HG03469 (cell line): Measurements from ENCODE around the gene SMYD3.
"Not testable (repeated sequence)": the region's sequence is repeated elsewhere in the genome, so short reads cannot be mapped to it uniquely, and the experiment has no call there.

Source experiments
- ATAC-seq: cut with Tn5 transposase; IDR thresholded peaks from one replicate; pipeline ENCODE4 v1.9.1; 2021; ENCODE audit warnings: mild to moderate bottlenecking, moderate library complexity, moderate number of reproducible peaks; ENCODE audit not compliant: unreplicated experiment

SMYD3 gene

DNA sequence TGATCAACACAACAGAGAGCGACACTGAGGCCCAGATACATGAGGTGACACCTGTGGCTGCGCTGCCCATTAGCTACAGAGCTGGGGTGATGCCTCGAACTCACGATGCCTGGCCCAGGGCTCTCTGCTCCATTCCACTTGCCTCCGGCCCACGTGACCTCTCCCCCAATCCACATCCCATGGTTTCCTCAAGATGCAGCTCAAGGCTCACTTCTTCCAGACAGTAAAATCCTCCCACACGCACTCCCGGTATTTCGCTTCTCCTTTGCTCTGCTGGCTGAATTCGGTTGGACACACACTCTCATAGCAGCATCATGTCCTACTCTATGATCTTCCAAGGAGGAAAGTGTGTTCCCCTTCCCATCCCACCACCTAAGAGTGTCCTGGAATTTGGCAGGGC is 679.8 kb downstream of the SMYD3 start:
- no peak for ATAC-seq

- ATAC-seq, result no peak
These were observed 681.8 kb downstream of the SMYD3 start for GRCh38 chr1:245825128-245825901.

- ATAC-seq, result no peak
These were observed 683.5 kb downstream of the SMYD3 start for GRCh38 chr1:245823408-245824147.

DNA sequence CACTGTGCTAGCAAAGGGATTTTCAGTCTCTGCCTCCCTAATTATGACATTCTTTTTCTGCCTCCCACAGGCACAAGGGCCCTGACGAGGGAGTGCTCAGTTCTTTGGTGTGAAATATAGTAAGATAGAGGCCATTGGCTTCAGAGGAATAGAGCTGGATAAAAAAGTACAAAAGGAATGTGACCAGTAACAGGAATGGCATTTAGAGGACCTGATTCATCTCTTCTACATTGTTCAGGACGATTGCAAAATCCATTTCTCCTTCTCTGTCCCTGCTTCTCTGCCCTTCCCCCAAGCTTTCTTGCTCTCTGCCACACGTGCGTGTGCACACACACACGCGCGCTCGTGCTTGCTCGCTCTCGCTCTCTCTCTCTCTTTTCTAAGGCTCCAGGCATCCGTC is 684.1 kb downstream of the SMYD3 start:
- ATAC-seq, result no peak

DNA sequence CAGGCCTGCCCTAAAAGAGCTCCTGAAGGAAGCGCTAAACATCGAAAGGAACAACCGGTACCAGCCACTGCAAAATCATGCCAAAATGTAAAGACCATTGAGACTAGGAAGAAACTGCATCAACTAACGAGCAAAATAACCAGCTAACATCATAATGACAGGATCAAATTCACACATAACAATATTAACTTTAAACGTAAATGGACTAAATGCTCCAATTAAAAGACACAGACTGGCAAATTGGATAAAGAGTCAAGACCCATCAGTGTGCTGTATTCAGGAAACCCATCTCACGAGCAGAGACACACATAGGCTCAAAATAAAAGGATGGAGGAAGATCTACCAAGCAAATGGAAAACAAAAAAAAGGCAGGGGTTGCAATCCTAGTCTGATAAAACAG is 688.7 kb downstream of the SMYD3 start:
- not testable (repeated sequence) for ATAC-seq

DNA sequence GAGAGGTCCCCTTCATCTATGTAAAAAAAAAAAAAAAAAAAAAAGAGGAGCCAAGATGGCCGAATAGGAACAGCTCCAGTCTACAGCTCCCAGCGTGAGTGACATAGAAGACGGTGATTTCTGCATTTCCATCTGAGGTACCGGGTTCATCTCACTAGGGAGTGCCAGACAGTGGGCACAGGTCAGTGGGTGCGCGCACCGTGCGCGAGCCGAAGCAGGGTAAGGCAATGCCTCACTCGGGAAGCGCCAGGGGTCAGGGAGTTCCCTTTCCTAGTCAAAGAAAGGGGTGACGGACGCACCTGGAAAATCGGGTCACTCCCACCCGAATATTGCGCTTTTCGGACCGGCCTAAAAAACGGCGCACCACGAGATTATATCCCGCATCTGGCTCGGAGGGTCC is 690.6 kb downstream of the SMYD3 start:
- ATAC-seq, result not testable (repeated sequence)

DNA sequence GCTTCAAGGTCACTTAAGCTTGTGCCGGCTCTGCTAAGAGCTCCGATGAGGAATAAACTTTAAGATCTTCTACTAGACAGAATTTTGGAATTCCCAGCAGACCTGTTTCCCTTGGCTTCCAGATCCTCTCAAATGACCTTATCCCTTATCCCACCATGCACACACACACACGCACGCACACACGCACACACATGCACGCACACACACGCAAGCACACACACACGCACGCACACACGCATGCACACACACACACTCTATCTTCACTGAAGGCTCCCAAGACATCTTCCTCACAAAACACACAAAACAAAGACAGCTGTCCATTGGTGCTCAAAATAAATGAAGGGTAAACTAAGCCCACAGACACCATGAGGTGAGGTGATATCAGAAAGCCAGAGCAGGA is 692.4 kb downstream of the SMYD3 start:
- no peak for ATAC-seq

GRCh38 chr1:245812278-245812677 is 694.8 kb downstream of the SMYD3 start:
- ATAC-seq, result no peak

GRCh38 chr1:245810789-245811337 is 696.2 kb downstream of the SMYD3 start:
- ATAC-seq, result no peak

DNA sequence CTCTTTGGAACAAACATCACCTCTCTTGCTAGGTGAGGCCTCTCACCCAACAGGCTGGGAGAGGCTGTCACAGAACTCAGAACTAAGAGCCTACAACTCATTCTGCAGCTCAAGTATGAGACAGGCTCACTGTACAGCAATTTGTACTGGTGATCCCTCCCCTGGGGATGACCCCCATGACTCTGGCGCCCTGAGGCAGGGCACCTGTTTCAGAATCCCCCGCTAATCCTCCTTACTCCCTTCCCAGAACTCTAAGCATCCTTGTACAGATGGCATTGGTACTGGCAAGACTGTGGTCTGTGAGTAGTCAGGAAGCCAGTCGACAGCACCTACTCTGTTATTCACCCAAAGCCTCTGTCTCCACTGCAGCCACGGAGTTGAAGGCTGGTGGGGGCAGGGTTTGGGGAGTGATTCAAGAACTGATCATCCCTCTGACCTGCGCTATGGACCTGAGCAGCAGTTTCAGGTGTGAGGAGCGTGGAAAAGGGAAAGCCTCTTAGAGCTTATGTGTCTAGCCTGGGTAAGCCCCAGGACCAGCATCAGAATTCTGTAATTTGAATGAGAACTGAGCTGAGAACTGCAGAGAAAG is 696.8 kb downstream of the SMYD3 start:
- no peak for ATAC-seq

DNA sequence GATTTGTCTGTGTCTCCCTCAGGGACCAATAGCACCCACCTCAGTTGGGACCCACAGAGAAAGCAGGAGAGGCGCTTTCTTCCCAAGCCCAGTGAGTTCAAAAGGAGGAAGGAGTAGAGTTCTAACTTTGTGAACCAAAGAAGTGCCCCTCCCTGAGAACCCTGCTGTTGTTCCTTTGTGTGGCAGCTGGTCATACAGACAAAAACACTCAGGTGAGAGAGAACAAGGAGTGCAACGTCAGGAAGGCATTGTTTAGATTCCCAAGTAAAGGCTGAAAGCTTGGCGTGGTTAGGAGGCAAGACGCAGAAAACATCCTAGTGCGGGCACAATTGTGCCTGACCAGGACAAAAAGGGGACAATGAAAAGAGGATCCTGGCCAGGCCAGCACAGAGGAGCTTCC is 697.7 kb downstream of the SMYD3 start:
- no peak for ATAC-seq

- no peak for ATAC-seq
These were observed 698.9 kb downstream of the SMYD3 start for GRCh38 chr1:245807954-245808719.

DNA sequence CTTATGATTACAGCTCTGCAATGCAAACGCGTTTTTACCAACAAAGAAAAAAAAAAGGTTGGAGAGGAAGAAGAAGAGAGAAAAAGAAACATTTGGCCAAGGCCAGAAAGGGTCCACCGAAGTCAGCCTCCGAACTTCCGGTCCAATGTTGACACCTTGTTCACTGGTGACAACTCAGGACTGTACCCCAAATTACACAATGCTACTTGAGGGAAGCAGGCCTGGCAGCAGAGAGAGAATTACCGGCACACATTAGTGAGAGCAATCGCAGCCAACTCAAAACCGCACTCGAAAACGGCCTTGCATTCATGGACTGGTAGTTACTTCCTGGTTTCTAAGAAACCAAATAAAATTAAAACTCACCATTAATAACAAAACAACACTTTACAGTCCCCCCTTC is 699.8 kb downstream of the SMYD3 start:
- ATAC-seq, result peak; percentile 87

- no peak for ATAC-seq
These were observed 701.5 kb downstream of the SMYD3 start for GRCh38 chr1:245805532-245805931.

- no peak for ATAC-seq
These were observed 702.4 kb downstream of the SMYD3 start for GRCh38 chr1:245804696-245805095.

DNA sequence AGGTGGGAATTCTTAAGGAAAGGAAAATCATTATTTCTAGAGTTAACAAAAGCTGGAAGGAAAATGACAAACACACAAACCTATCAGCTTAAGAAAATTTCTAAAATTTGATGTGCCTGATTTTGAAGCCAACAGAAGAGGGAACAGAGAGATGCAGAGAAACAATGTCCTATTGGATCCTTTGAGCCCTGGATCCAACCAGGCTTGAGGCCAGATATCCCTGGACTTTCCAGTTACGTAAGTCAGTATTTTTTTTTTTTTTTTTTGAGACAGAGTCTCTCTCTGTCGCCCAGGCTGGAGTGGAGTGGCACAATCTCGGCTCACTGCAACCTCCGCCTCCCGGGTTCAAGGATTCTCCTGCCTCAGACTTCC is 703.4 kb downstream of the SMYD3 start:
- ATAC-seq, result no peak

DNA sequence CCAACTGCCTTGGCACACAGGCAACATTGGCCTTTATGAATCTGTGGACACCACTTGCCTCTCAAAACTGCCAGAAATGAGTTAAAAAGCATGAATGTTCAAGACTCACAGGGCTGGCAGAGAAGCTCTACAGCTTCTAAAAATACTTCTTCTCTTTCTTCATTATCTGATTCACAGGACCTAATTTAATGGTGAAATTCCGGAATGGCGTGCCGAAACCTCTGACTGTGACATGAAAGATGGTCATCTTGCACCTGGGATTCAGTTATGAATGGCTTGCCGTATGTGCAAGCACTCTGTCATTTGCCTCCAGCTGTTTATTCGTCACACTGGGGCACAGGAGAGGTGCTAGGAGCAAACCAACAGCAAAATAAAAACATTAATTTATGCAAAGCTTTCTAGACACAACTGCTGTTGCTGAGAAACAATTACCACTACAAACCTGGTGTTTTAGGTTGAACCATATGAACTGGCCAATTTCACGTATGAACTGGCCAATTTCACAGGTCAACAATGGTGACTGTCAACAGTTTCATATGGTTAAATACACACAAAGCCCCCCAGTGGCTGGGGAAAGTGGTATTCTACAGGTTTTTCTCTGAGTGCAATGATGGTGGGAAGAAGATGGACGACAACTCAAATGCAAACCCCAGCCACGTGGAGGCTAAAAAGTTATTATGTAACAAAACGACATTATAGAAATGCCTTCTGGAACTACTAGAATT is 704.0 kb downstream of the SMYD3 start:
- ATAC-seq, result no peak

- no peak for ATAC-seq
These were observed 706.0 kb downstream of the SMYD3 start for GRCh38 chr1:245800901-245801605.

- no peak for ATAC-seq
These were observed 708.7 kb downstream of the SMYD3 start for GRCh38 chr1:245798349-245798711.
